Ishikawa (cell line): Measurements from ENCODE around the gene MDN1.

Experiments used
- CREB1 ChIP-seq: IDR thresholded peaks from 2 replicates; pipeline ENCODE4 v1.6.1; 2012; ENCODE audit warnings: low read depth
- EGR1 ChIP-seq: IDR thresholded peaks from 2 replicates; pipeline ENCODE4 v1.6.1; 2012
- EP300 ChIP-seq: IDR thresholded peaks from 2 replicates; pipeline ENCODE4 v1.6.1; 2012; ENCODE audit warnings: borderline replicate concordance
- RAD21 ChIP-seq: IDR thresholded peaks from 2 replicates; pipeline ENCODE4 v1.6.1; 2012; ENCODE audit warnings: low read depth
- REST ChIP-seq: IDR thresholded peaks from 2 replicates; pipeline ENCODE4 v1.6.1; 2012; ENCODE audit warnings: low read depth, mild to moderate bottlenecking
- YY1 ChIP-seq: IDR thresholded peaks from 2 replicates; pipeline ENCODE4 v1.6.1; 2012; ENCODE audit warnings: low read depth

- TF ChIP-seq REST (no peak), EP300 (no peak), EGR1 (no peak), CREB1 (no peak), RAD21 (no peak), YY1 (no peak)
Observed at GRCh38 chr6:89790403-89790802, 29.2 kb downstream of the MDN1 start.
